Anterior cingulate cortex (tissue), 58 donors: ENCODE measurements around the gene ZKSCAN3.

ENCODE experiments used
- DNase-seq, 58 donors: peaks; one replicate each; lab custom pipeline; 2025; lab: John Stamatoyannopoulos, UW

Gene ZKSCAN3

GRCh38 chr6:28413681-28414080, 63.9 kb downstream of the ZKSCAN3 start:
- no peak for DNase-seq
